Subcutaneous adipose tissue (tissue), 4 donors: ENCODE data around the gene GATD1. TPM values are rescaled to one million over a fixed set of nuclear protein-coding genes. Genes with fewer than 3 reads are reported as not detected.

Experiments
- total RNA-seq, 4 donors: library from RNA; depleted of rRNA; stranded (reverse); fragments of >200 nt; gene quantifications; one replicate each; pipeline ENCODE4 v1.1.0, GENCODE V29; 2016
- TF ChIP-seq, protein P1 (sequence below): fragments of 450-650 bp; IDR thresholded peaks from one replicate; pipeline ENCODE4 v1.5.1; 2016; ENCODE audit warnings: low read depth, mild to moderate bottlenecking, control low read depth, antibody characterized with exemption, moderate library complexity

GATD1 gene
- total RNA-seq, 4 donors from 2014 or later = 7.1 to 22.8 (median 14.9) TPM

DNA sequence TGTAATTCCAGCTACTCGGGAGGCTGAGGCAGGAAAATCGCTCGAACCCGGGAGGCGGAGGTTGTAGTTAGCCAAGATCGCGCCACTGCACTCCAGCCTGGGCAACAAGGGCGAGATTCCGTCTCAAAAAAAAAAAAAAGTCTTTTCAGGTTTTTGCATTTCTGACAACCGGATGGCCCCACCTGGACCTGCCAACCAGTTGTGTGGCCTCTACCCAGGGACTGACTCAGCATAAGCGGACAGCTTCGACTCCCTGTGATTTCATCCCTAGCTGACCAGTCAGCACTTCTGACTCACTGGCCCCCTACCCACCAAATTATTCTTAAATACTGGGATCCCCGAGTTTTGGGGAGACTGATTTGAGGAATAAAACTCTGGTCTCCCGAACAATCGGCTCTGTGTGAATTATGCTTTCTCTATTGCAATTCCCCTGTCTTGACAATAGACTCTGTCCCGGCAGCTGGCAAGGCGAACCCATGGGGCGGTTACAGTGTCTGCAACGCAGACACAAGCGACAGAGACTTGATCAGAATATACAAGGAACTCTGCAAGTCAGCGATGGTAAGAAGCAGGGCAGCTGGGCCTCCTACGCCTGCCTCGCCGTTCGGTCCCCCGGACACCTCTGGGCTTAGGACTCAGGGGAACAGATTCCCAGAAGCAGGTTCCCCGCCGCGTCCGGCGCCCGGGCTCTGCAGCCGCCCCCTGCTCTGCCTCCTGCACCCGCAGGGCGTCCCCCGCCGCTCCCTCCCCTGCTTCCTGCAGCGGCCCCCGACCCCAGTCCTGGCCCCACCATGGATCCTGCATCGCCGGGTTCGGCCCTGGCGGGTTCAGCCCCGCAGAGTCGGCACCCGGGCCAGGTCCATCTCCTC, 30.8 kb downstream of the GATD1 start:
- TF ChIP-seq, protein P1, sequence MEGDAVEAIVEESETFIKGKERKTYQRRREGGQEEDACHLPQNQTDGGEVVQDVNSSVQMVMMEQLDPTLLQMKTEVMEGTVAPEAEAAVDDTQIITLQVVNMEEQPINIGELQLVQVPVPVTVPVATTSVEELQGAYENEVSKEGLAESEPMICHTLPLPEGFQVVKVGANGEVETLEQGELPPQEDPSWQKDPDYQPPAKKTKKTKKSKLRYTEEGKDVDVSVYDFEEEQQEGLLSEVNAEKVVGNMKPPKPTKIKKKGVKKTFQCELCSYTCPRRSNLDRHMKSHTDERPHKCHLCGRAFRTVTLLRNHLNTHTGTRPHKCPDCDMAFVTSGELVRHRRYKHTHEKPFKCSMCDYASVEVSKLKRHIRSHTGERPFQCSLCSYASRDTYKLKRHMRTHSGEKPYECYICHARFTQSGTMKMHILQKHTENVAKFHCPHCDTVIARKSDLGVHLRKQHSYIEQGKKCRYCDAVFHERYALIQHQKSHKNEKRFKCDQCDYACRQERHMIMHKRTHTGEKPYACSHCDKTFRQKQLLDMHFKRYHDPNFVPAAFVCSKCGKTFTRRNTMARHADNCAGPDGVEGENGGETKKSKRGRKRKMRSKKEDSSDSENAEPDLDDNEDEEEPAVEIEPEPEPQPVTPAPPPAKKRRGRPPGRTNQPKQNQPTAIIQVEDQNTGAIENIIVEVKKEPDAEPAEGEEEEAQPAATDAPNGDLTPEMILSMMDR = no peak

DNA sequence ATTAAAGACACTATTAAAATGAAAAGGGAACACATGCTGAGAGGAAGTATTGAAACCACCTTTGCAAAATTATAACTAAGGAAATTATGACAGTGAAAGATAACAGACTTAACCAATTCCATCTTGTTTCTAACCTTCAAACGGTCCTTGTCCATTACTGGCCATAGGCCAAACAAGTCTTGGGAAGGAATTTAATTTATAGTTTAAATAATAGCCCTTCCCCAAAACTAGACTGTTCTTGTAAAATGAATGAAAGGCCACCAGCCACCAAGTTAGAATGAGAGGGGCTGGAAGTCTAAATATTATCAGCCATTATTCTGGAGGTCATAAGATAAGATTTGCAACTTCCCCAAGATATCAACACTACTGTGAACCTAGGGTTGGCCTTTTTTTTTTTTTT, 31.9 kb downstream of the GATD1 start:
- TF ChIP-seq, protein P1 = no peak

DNA sequence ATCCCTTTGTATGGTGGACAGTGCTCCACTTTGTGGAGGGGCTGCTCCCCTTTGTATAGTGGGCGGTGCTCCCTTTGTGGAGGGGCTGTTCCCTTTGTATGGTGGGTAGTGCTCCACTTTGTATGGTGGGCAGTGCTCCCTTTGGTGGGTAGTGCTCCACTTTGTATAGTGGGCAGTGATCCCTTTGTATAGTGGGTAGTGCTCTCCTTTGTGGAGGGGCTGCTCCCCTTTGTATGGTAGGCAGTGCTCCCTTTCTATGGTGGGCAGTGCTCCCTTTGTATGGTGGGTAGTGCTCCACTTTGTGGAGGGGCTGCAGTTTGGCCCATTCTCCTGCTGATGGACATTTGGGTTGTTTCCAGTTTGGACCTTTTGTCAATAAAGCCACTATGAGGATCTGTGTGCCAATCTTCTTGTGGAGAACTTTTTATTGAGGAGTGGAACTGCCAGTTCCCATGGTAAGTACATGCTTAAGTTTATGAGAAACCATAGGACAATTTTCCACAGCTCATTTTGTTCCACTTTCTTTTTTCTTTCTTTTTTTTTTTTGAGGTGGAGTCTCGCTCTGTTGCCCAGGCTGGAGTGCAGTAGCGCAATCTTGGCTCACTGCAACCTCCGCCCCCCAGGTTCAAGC, 34.6 kb downstream of the GATD1 start:
- TF ChIP-seq, protein P1 = no peak

DNA sequence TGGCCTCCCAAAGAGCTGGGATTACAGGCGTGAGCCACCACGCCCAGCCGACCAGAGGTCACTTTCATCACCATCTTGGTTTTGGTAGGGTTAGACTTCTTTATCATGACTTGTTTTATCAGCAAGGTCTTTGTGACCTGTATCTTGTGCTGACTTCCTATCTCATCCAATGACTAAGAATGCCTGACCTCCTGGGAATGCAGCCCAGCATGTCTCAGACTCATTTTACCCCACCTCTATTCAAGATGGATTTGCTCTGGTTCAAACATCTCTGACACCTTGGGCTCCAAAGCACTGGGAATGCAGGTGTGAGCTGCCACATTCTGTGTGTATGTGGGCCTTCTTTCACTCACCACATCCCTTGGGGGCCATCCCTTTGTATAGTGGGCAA, 35.1 kb downstream of the GATD1 start:
- TF ChIP-seq, protein P1 = no peak

DNA sequence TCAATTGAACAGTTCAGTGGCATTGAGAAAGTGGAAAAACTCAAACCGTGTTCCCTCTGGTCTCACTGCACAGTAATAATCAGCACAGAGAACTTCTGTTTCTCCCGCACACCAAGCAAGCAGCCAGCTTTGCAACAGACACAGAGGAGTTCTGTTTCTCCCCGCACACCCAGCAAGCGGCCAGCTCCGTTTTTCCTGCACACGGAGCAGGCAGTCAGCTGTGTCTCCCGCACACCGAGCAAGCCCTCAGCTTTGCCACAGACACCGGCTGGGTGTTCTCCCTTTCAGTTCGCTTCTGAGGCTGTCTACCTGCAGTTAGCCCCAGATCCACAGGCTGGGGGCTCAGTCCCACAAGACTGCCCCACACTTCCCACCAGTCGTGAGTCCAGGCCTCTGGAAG, 39.9 kb downstream of the GATD1 start:
- TF ChIP-seq, protein P1 = no peak

DNA sequence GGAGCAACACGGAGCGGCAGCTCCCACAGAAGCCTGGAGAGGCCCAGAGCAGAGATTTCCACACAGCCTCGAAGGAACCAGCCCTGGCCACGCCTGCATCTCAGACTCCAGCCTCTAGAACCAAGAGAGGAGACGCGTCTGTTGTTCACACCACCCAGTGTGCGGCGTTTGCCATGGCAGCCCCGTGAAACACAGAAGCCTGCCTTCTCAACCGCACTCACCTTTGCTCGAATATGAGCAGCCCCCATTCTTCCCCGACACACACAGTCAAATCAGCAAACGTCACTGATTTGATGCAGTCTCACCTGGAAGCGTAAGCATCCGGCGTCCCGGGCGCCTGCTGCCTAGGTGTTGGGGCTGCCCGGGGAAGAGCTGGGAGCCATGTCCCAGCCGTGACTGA, 44.2 kb downstream of the GATD1 start:
- TF ChIP-seq, protein P1 = no peak

DNA sequence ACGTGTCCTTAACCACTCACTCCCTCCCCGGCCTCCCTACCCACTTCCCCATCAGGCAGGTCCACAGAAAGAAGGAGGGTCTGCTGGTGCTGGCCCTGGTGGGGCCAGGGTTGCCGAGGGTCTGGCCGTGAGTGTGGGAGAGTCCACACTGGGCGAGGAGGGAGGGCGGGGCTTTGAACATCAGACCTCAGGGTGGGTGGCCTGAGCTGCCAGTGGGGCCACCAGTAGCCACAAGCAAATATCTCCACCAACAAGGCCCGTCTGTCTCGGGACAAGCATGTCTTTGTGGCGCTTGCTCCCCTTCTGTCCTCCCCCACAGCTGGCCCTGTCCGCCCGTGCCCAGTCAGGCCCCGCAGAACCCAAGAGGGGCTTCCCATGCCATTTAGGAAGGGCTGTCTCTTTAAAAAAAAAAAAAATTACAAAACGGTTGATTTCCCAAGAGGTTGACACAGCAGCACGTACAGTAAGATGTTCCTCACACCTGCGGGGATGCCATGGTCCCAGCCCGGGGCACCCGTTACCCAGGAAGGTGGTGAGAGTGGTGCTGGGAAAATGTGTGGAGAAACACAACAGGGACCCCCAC, 47.7 kb downstream of the GATD1 start:
- TF ChIP-seq, protein P1 = no peak
